Activated T-helper 1 cell treated with Interleukin-2 at 50 U/mL for 16 hours (primary cell): ENCODE results near the gene ITPR1.

Experiments used
- DNase-seq: peaks from one replicate; pipeline ENCODE4 v3.0.0-alpha.2; 2020; ENCODE audit warnings: low read depth

The ITPR1 gene

GRCh38 chr3:4855676-4856075 lies 362.5 kb downstream of the ITPR1 start:
- no peak for DNase-seq

- no peak for DNase-seq
These were observed 363.0 kb downstream of the ITPR1 start for GRCh38 chr3:4856136-4856535.

GRCh38 chr3:4856564-4856963 lies 363.4 kb downstream of the ITPR1 start:
- DNase-seq = no peak

- no peak for DNase-seq
These were observed 363.8 kb downstream of the ITPR1 start for GRCh38 chr3:4856986-4857385.

GRCh38 chr3:4859788-4860187 lies 366.6 kb downstream of the ITPR1 start:
- DNase-seq = no peak

- no peak for DNase-seq
These were observed 369.8 kb downstream of the ITPR1 start for GRCh38 chr3:4862973-4863372.

- no peak for DNase-seq
These were observed 371.4 kb downstream of the ITPR1 start for GRCh38 chr3:4864503-4864902.

GRCh38 chr3:4865714-4866113 lies 372.6 kb downstream of the ITPR1 start:
- no peak for DNase-seq

- DNase-seq = no peak
These were observed 373.7 kb downstream of the ITPR1 start for GRCh38 chr3:4866866-4867265.

- no peak for DNase-seq
These were observed 384.1 kb downstream of the ITPR1 start for GRCh38 chr3:4877173-4877787.

- DNase-seq = no peak
These were observed 387.7 kb downstream of the ITPR1 start for GRCh38 chr3:4880850-4881249.

- no peak for DNase-seq
These were observed 389.4 kb downstream of the ITPR1 start for GRCh38 chr3:4882548-4882947.

GRCh38 chr3:4883011-4883410 lies 389.9 kb downstream of the ITPR1 start:
- DNase-seq = no peak

GRCh38 chr3:4884888-4885287 lies 391.7 kb downstream of the ITPR1 start:
- DNase-seq = no peak

- no peak for DNase-seq
These were observed 392.2 kb downstream of the ITPR1 start for GRCh38 chr3:4885316-4885715.

- no peak for DNase-seq
These were observed 393.3 kb downstream of the ITPR1 start for GRCh38 chr3:4886448-4886847.

- DNase-seq = no peak
These were observed 394.0 kb downstream of the ITPR1 start for GRCh38 chr3:4887177-4887576.

GRCh38 chr3:4888913-4889846 lies 396.0 kb downstream of the ITPR1 start:
- no peak for DNase-seq

GRCh38 chr3:4889896-4890295 lies 396.7 kb downstream of the ITPR1 start:
- DNase-seq = no peak

GRCh38 chr3:4894891-4895530 lies 401.9 kb downstream of the ITPR1 start:
- no peak for DNase-seq

GRCh38 chr3:4895838-4896237 lies 402.7 kb downstream of the ITPR1 start:
- no peak for DNase-seq
